ENCODE measurements around the gene TUBB6. TPM values are rescaled to one million over a fixed set of nuclear protein-coding genes. Genes with fewer than 3 reads are reported as not detected.

Gene TUBB6
- total and polyA plus RNA-seq, 2 of the 13 experiments (the other 11 are each of a cell fraction or from before 2014, with no cell fraction given), result 9.9 to 28.6 TPM

GRCh38 chr18:12372406-12372805, 64.4 kb downstream of the TUBB6 start:
- Histone ChIP-seq H3K4me2 (ENCODE audit: low read depth, low read length) (no peak overlapping the region), H3K4me3 (replicated peaks in 1 of 3; ENCODE audit: insufficient read depth in 1 of 3, low read depth in 2 of 3, low read length in 3 of 3) (no peak overlapping the region), H2AFZ (ENCODE audit: low read length) (no peak overlapping the region), H4K20me1 (ENCODE audit: insufficient read depth, low read length) (peaks cover 42% of the 10 kb centered on the region), H3K36me3 (replicated peaks in 1 of 2; ENCODE audit: control insufficient read depth in 1 of 2, insufficient read depth in 2 of 2, low read length in 2 of 2) (peaks cover 7 to 27% of the 10 kb centered on the region in 2 experiments; a peak in 4 of 5 replicates), H3K79me2 (ENCODE audit: insufficient read depth, low read length) (peaks cover 71% of the 10 kb centered on the region), H3K27me3 (ENCODE audit: control insufficient read depth in 1 of 2, insufficient read depth in 2 of 2, low read length in 2 of 2) (no peaks in the 10 kb centered on the region; a peak in 1 of 5 replicates), H3K9me3 (ENCODE audit: low read length) (no peaks in the 10 kb centered on the region), H3K4me1 (ENCODE audit: insufficient read depth, low read length) (peaks cover 35% of the 10 kb centered on the region), H3K9ac (ENCODE audit: insufficient read depth, low read depth, low read length) (no peak overlapping the region), H3K27ac (ENCODE audit: extremely low read length, insufficient read depth, low read length) (no peak overlapping the region)
- in situ Hi-C loops (cut with HindIII; ENCODE audit: extremely low pct_ligation_motif_present, low pct_unique_long_range_greater_than_20kb) (no loop called here), intact Hi-C loops (cut with micrococcal nuclease; ENCODE audit: unreplicated experiment) (loop anchor here (10.0 kb wide), 1 partner anchor 572 kb away; the partner anchor contains the start of gene SEH1L)
- FAIRE-seq, result no peak
- POLR2A ChIA-PET, result no interaction called here
- WGBS (ENCODE audit: low lambda C conversion rate), result 85% methylated on average over 3 of the region's 3 CpGs
- ATAC-seq, result no peak
- BruUV-seq (replicated peaks), result no TSS peak
- CTCF ChIA-PET (ENCODE audit: low intra/inter-chr PET ratio, low total read pairs), result no interaction called here
- no peak for DNase-seq (ENCODE audit: low spot score)
- TF ChIP-seq YY1 (IDR thresholded peaks at IDR 0.05; ENCODE audit: insufficient read depth, insufficient replicate concordance, low read depth, low read length) (no peak), RBFOX2 (IDR thresholded peaks at IDR 0.05; ENCODE audit: low read depth, low read length) (peak; percentile 1; the same call in 1 of the 2 replicates)

- no peak for FAIRE-seq
- H3K9ac ChIP-seq (ENCODE audit: insufficient read depth, low read depth, low read length), result no peak overlapping the region
- peaks cover 37% of the 10 kb centered on the region for H3K4me1 ChIP-seq (ENCODE audit: insufficient read depth, low read length)
- H2AFZ ChIP-seq (ENCODE audit: low read length), result no peak overlapping the region
- H3K9me3 ChIP-seq (ENCODE audit: low read length), result no peaks in the 10 kb centered on the region
- H3K4me3 ChIP-seq (replicated peaks in 1 of 3; ENCODE audit: insufficient read depth in 1 of 3, low read depth in 2 of 3, low read length in 3 of 3), result no peak overlapping the region
- no peaks in the 10 kb centered on the region; a peak in 1 of 5 replicates for H3K27me3 ChIP-seq (ENCODE audit: control insufficient read depth in 1 of 2, insufficient read depth in 2 of 2, low read length in 2 of 2)
- H3K4me2 ChIP-seq (ENCODE audit: low read depth, low read length), result peak overlapping the region; percentile 99
- H3K36me3 ChIP-seq (replicated peaks in 1 of 2; ENCODE audit: control insufficient read depth in 1 of 2, insufficient read depth in 2 of 2, low read length in 2 of 2), result peaks cover 6 to 22% of the 10 kb centered on the region in 2 experiments; a peak in 4 of 5 replicates
- WGBS (ENCODE audit: low lambda C conversion rate), result 90% methylated on average over 4 of the region's 4 CpGs
- peaks cover 68% of the 10 kb centered on the region for H3K79me2 ChIP-seq (ENCODE audit: insufficient read depth, low read length)
- ATAC-seq, result no peak
- DNase-seq (ENCODE audit: low spot score), result no peak
- BruUV-seq (replicated peaks), result no TSS peak
- in situ Hi-C loops (cut with HindIII; ENCODE audit: extremely low pct_ligation_motif_present, low pct_unique_long_range_greater_than_20kb) (no loop called here), intact Hi-C loops (cut with micrococcal nuclease; ENCODE audit: unreplicated experiment) (loop anchor here (10.0 kb wide), 1 partner anchor 572 kb away; the partner anchor contains the start of gene SEH1L)
- H3K27ac ChIP-seq (ENCODE audit: extremely low read length, insufficient read depth, low read length), result no peak overlapping the region
- peaks cover 42% of the 10 kb centered on the region for H4K20me1 ChIP-seq (ENCODE audit: insufficient read depth, low read length)
- TF ChIP-seq NR2C2 (CRISPR knock-in tag; IDR thresholded peaks at IDR 0.05; ENCODE audit: borderline replicate concordance) (no peak), RBFOX2 (IDR thresholded peaks at IDR 0.05; ENCODE audit: low read depth, low read length) (0 out of 2 replicates have a peak, but pooled peaks have one; percentile 13)
- CTCF ChIA-PET (ENCODE audit: low intra/inter-chr PET ratio, low total read pairs), result no interaction called here
- POLR2A ChIA-PET, result interaction anchor here (0.6 kb wide), 1 partner anchor 574 kb away, joined by 4 read pairs; no protein-coding TSS in a partner anchor
These were observed 65.2 kb downstream of the TUBB6 start for GRCh38 chr18:12373116-12373770.

All from HepG2 (cell line).